GM12878 (cell line): Measurements from ENCODE around the gene OSBPL2. TPM values are rescaled to one million over a fixed set of nuclear protein-coding genes. Genes with fewer than 3 reads are reported as not detected.

Experiments
- ATAC-seq: fragments of 200-7000 bp; cut with Tn5 transposase; 3 replicates; pipeline ENCODE4 v1.9.1; 2020; ENCODE audit warnings: mild to moderate bottlenecking, moderate library complexity
- BruUV-seq: library from RNA; stranded (reverse); fragments of 400-500 nt; replicated peaks from 2 replicates; lab custom pipeline; 2021; lab: Mats Ljungman, UMichigan
- CTCF ChIA-PET: fragments of 300-600 bp; sonication (Branson Sonifier 250); formaldehyde crosslinking; extraction: SDS; loops from one replicate; lab custom pipeline; 2021; ENCODE audit warnings: inconsistent platforms; lab: Yijun Ruan, JAX
- POLR2A ChIA-PET: fragments of 350-600 bp; formaldehyde crosslinking; extraction: SDS; loops from one replicate; lab custom pipeline; 2021; ENCODE audit warnings: inconsistent platforms; lab: Charles Lee
- RAD21 ChIA-PET: fragments of 300-600 bp; sonication (Branson Sonifier 250); formaldehyde crosslinking; loops from one replicate; lab custom pipeline; 2023; ENCODE audit warnings: antibody characterized with exemption; ENCODE audit not compliant: unreplicated experiment; lab: Charles Lee
- SMC1A ChIA-PET: fragments of 300-600 bp; sonication (Branson Sonifier 250); formaldehyde crosslinking; loops from one replicate; lab custom pipeline; 2023; ENCODE audit not compliant: unreplicated experiment, uncharacterized antibody; lab: Charles Lee
- DNase-seq: peaks from one replicate; pipeline ENCODE4 v3.0.0-alpha.2; 2011; ENCODE audit warnings: low read depth, low spot score
- FAIRE-seq: peaks from 3 replicates; lab custom pipeline; 2011; peaks lifted over from hg19 to GRCh38; lab: Jason Lieb, UNC
- H2AFZ ChIP-seq: 2 replicates; pipeline ENCODE4 v1.6.0; 2011; ENCODE audit warnings: low read depth, low read length, control low read depth; ENCODE audit not compliant: control insufficient read depth
- H3K27ac ChIP-seq: 2 replicates; pipeline ENCODE4 v1.5.1; 2011; ENCODE audit warnings: control low read depth; ENCODE audit not compliant: control insufficient read depth, insufficient read depth
- H3K27me3 ChIP-seq, 2 experiments: replicated peaks in 1 of 2; 2 replicates each; pipeline versions ENCODE4 v1.6.0 to v1.6.1; 2011; ENCODE audit warnings: low read length in 1 of 2; ENCODE audit not compliant: control insufficient read depth in 2 of 2, insufficient read depth in 2 of 2
- H3K36me3 ChIP-seq, 2 experiments: 2 replicates each; pipeline ENCODE4 v1.5.1; 2011; ENCODE audit warnings: low read length in 1 of 2; ENCODE audit not compliant: control insufficient read depth in 2 of 2, insufficient read depth in 2 of 2
- H3K4me1 ChIP-seq: 2 replicates; pipeline ENCODE4 v1.6.1; 2011; ENCODE audit warnings: mild to moderate bottlenecking, low read length, moderate library complexity, mixed read lengths; ENCODE audit not compliant: control insufficient read depth, insufficient read depth
- H3K4me2 ChIP-seq: 2 replicates; pipeline ENCODE4 v1.6.0; 2011; ENCODE audit warnings: control low read depth; ENCODE audit not compliant: control insufficient read depth, insufficient read depth
- H3K4me3 ChIP-seq: fragments of 200-600 bp; sonication (generic); 2 replicates; pipeline ENCODE4 v1.5.1; 2016
- H3K79me2 ChIP-seq: 2 replicates; pipeline ENCODE4 v1.6.0; 2011; ENCODE audit warnings: low read length; ENCODE audit not compliant: control insufficient read depth, insufficient read depth
- H3K9ac ChIP-seq: 2 replicates; pipeline ENCODE4 v1.8.0; 2011; ENCODE audit warnings: low read length, control low read depth, mixed read lengths; ENCODE audit not compliant: control insufficient read depth, insufficient read depth
- H3K9me3 ChIP-seq: replicated peaks from 3 replicates; pipeline ENCODE4 v1.5.1; 2011; ENCODE audit warnings: mild to moderate bottlenecking, low read length; ENCODE audit not compliant: control insufficient read depth, insufficient read depth
- H4K20me1 ChIP-seq: 2 replicates; pipeline ENCODE4 v1.6.0; 2011; ENCODE audit not compliant: control insufficient read depth, insufficient read depth
- ATF2 ChIP-seq: IDR thresholded peaks from 2 replicates; pipeline ENCODE4 v1.6.1; 2012; ENCODE audit warnings: low read length, inconsistent platforms
- BRCA1 ChIP-seq: IDR thresholded peaks from 2 replicates; pipeline ENCODE4 v1.6.1; 2011; ENCODE audit warnings: low read depth, low read length, improper control_type of control experiment
- CBX5 ChIP-seq: sonication (generic); IDR thresholded peaks from 2 replicates; pipeline ENCODE4 v1.6.1; 2016; ENCODE audit warnings: low read depth, moderate library complexity, mild to moderate bottlenecking, inconsistent platforms
- CEBPZ ChIP-seq: fragments of 150-350 bp; IDR thresholded peaks from 2 replicates; pipeline ENCODE4 v1.6.1; 2016; ENCODE audit warnings: low read depth, low read length
- E2F4 ChIP-seq: IDR thresholded peaks from 2 replicates; pipeline ENCODE4 v1.6.1; 2012; ENCODE audit warnings: low read depth, low read length, improper control_type of control experiment
- IKZF1 ChIP-seq: fragments of 450-650 bp; conservative IDR thresholded peaks from 2 replicates; pipeline ENCODE4 v1.6.1; 2017; ENCODE audit warnings: antibody characterized with exemption, mild to moderate bottlenecking
- IKZF2 ChIP-seq, 2 experiments: fragments of 450-650 bp; IDR thresholded peaks; 2 replicates each; pipeline ENCODE4 v1.6.1; 2017; ENCODE audit warnings: mild to moderate bottlenecking in 2 of 2, moderate library complexity in 2 of 2
- RAD21 ChIP-seq: IDR thresholded peaks from 2 replicates; pipeline ENCODE4 v1.6.1; 2011; ENCODE audit warnings: mild to moderate bottlenecking, low read depth, low read length, moderate library complexity; ENCODE audit not compliant: insufficient read depth
- SIN3A ChIP-seq: IDR thresholded peaks from 2 replicates; pipeline ENCODE4 v1.6.1; 2012; ENCODE audit warnings: low read depth, low read length, improper control_type of control experiment
- SREBF1 ChIP-seq: IDR thresholded peaks from 2 replicates; pipeline ENCODE4 v1.6.1; 2012; ENCODE audit warnings: mild to moderate bottlenecking, low read length
- SREBF2 ChIP-seq: IDR thresholded peaks from 2 replicates; pipeline ENCODE4 v1.6.1; 2012; ENCODE audit warnings: mild to moderate bottlenecking, low read length
- ZBTB40 ChIP-seq: fragments of 450-650 bp; IDR thresholded peaks from 2 replicates; pipeline ENCODE4 v1.6.1; 2016; ENCODE audit warnings: mild to moderate bottlenecking, moderate library complexity, borderline replicate concordance
- ZNF207 ChIP-seq: fragments of 450-650 bp; IDR thresholded peaks from 2 replicates; pipeline ENCODE4 v1.6.1; 2014; ENCODE audit warnings: antibody characterized with exemption, mild to moderate bottlenecking, borderline replicate concordance
- ZNF384 ChIP-seq: IDR thresholded peaks from 2 replicates; pipeline ENCODE4 v1.6.1; 2012; ENCODE audit warnings: low read depth, mild to moderate bottlenecking, low read length, improper control_type of control experiment, borderline replicate concordance
- WGBS: methylation state at CpG from one replicate; pipeline ENCODE4 v1.1.6; 2016; ENCODE audit warnings: low lambda C conversion rate; ENCODE audit not compliant: insufficient replicate concordance, insufficient coverage; ENCODE audit errors: missing lambda C conversion rate; 5-methylcytosine and 5-hydroxymethylcytosine counted together
- in situ Hi-C: fragments of 300-500 bp; cut with MboI; formaldehyde crosslinking; loops from 9 replicates; pipeline ENCODE4 v1.14.3; 2018; ENCODE audit warnings: mixed read lengths
- intact Hi-C: fragments of 100-400 bp; cut with micrococcal nuclease; formaldehyde crosslinking; loops from one replicate; pipeline ENCODE4 v1.14.2; 2022; ENCODE audit not compliant: unreplicated experiment
- polyA plus RNA-seq, 11 experiments: library from polyadenylated mRNA; depleted of rRNA in 4 of 11; unstranded in 6 of 11; stranded (reverse) in 5 of 11; fragments of >200 nt; fragmentation: Nextera tagmentation in 4 of 11; fragmentation: Illumina TruSeq in 1 of 11; extraction: Ambion mirVana in 4 of 11; extraction: Trizol in 1 of 11; gene quantifications; 1 replicate in 1 of 11; 2 replicates in 10 of 11; pipeline versions ENCODE4 v1.2.1 to v1.2.3, GENCODE V29; 2011 to 2016; ENCODE audit warnings: inconsistent platforms in 2 of 11, missing spikeins in 2 of 11, low read depth in 1 of 11
- total RNA-seq, 4 experiments: library from RNA; depleted of rRNA in 3 of 4; stranded (reverse); fragments of >200 nt in 3 of 4; fragmentation: Illumina TruSeq in 1 of 4; extraction: Trizol in 1 of 4; gene quantifications; 2 replicates each; pipeline versions ENCODE4 v1.2.1 to v1.2.3, GENCODE V29; 2013 to 2021

Gene OSBPL2
- total and polyA plus RNA-seq, 10 of the 15 experiments (the other 5 are each of a cell fraction or from before 2014, with no cell fraction given) = 2.8 to 22.3 (median 14.7) TPM

- DNase-seq = no peak
- H3K36me3 ChIP-seq = no peaks in the 10 kb centered on the region
- CTCF ChIA-PET = no interaction called here
- in situ Hi-C loops (no loop called here), intact Hi-C loops (no loop called here)
- no peak overlapping the region for H3K27ac ChIP-seq
- H3K4me1 ChIP-seq = no peaks in the 10 kb centered on the region
- no peaks in the 10 kb centered on the region for H3K79me2 ChIP-seq
- POLR2A ChIA-PET = no interaction called here
- H2AFZ ChIP-seq = no peak overlapping the region
- ATAC-seq = no peak
- H3K4me2 ChIP-seq = no peak overlapping the region
- BruUV-seq = no TSS peak
- peaks cover 0 to 8% of the 10 kb centered on the region in 2 experiments; a peak in 2 of 4 replicates for H3K27me3 ChIP-seq
- H3K9ac ChIP-seq = no peak overlapping the region
- 44% methylated on average over 31 of the region's 40 CpGs for WGBS
- H3K9me3 ChIP-seq = no peaks in the 10 kb centered on the region
- RAD21 ChIA-PET = no interaction called here
- no peaks in the 10 kb centered on the region; the same call in 1 of the 2 replicates for H4K20me1 ChIP-seq
- SMC1A ChIA-PET = no interaction called here
- FAIRE-seq = no peak
- no peak overlapping the region for H3K4me3 ChIP-seq
- TF ChIP-seq SIN3A (no peak), BRCA1 (no peak), ZNF384 (no peak), ATF2 (no peak), IKZF1 (no peak), SREBF2 (no peak), E2F4 (no peak), CEBPZ (no peak), ZBTB40 (no peak), SREBF1 (no peak), RAD21 (no peak), ZNF207 (no peak), IKZF2 (IDR thresholded peaks at IDR 0.05) (no peak), CBX5 (no peak)
Observed at GRCh38 chr20:62215991-62216635, 22.2 kb upstream of the OSBPL2 start.
